Keratinocyte (primary cell): ENCODE measurements around the gene AIG1. TPM values are rescaled to one million over a fixed set of nuclear protein-coding genes. Genes with fewer than 3 reads are reported as not detected.
A peak's percentile ranks its signal among the peaks of the same experiment; 100 is the strongest.

Experiments
- DNase-seq: peaks from one replicate; pipeline ENCODE4 v3.0.0-alpha.2; 2011; ENCODE audit warnings: low read depth, missing footprints, low spot score
- FAIRE-seq: peaks from 2 replicates; lab custom pipeline; 2011; peaks lifted over from hg19 to GRCh38; lab: Jason Lieb, UNC
- H2AFZ ChIP-seq: 2 replicates; pipeline ENCODE4 v1.6.0; 2012; ENCODE audit warnings: low read length, control low read depth, inconsistent platforms; ENCODE audit not compliant: control insufficient read depth
- H3K27ac ChIP-seq: 2 replicates; pipeline ENCODE4 v1.5.1; 2011; ENCODE audit warnings: low read length; ENCODE audit not compliant: control insufficient read depth, insufficient read depth
- H3K27me3 ChIP-seq: 3 replicates; pipeline ENCODE4 v1.6.0; 2011; ENCODE audit warnings: low read length; ENCODE audit not compliant: control insufficient read depth, insufficient read depth; ENCODE audit errors: extremely low read depth
- H3K36me3 ChIP-seq, 2 experiments: 2 replicates in 1 of 2; 3 replicates in 1 of 2; pipeline ENCODE4 v1.5.1; 2011; ENCODE audit warnings: low read length in 2 of 2, mild to moderate bottlenecking in 1 of 2; ENCODE audit not compliant: control insufficient read depth in 2 of 2, insufficient read depth in 2 of 2; ENCODE audit errors: extremely low read depth in 1 of 2
- H3K4me1 ChIP-seq: 3 replicates; pipeline ENCODE4 v1.5.1; 2011; ENCODE audit warnings: low read length; ENCODE audit not compliant: control insufficient read depth, insufficient read depth; ENCODE audit errors: extremely low read depth
- H3K4me2 ChIP-seq: 3 replicates; pipeline ENCODE4 v1.6.0; 2011; ENCODE audit warnings: low read depth, low read length; ENCODE audit not compliant: control insufficient read depth, insufficient read depth; ENCODE audit errors: extremely low read depth
- H3K4me3 ChIP-seq, 3 experiments: fragments of 200-600 bp in 1 of 3; sonication (generic) in 1 of 3; 2 replicates in 2 of 3; 3 replicates in 1 of 3; pipeline ENCODE4 v1.5.1; 2011 to 2016; ENCODE audit warnings: low read length in 3 of 3, mild to moderate bottlenecking in 3 of 3, control low read depth in 2 of 3, inconsistent platforms in 1 of 3, low read depth in 1 of 3, mixed read lengths in 1 of 3, mixed run types in 1 of 3, moderate library complexity in 1 of 3; ENCODE audit not compliant: control insufficient read depth in 2 of 3, insufficient read depth in 2 of 3; ENCODE audit errors: extremely low read depth in 1 of 3
- H3K79me2 ChIP-seq: 2 replicates; pipeline ENCODE4 v1.6.0; 2012; ENCODE audit warnings: low read length; ENCODE audit not compliant: control insufficient read depth, insufficient read depth
- H3K9ac ChIP-seq: 3 replicates; pipeline ENCODE4 v1.6.0; 2011; ENCODE audit warnings: low read length; ENCODE audit not compliant: control insufficient read depth, insufficient read depth; ENCODE audit errors: extremely low read depth
- H3K9me1 ChIP-seq: 3 replicates; pipeline ENCODE4 v1.6.0; 2011; ENCODE audit warnings: low read length; ENCODE audit not compliant: control insufficient read depth, insufficient read depth; ENCODE audit errors: extremely low read depth
- H3K9me3 ChIP-seq: 2 replicates; pipeline ENCODE4 v1.5.1; 2012; ENCODE audit warnings: low read depth, low read length; ENCODE audit not compliant: control insufficient read depth
- H4K20me1 ChIP-seq: 3 replicates; pipeline ENCODE4 v1.6.0; 2011; ENCODE audit warnings: low read length; ENCODE audit not compliant: control insufficient read depth, insufficient read depth; ENCODE audit errors: extremely low read depth
- EZH2 ChIP-seq: IDR thresholded peaks from one replicate; pipeline ENCODE4 v1.6.1; 2012; ENCODE audit warnings: inconsistent platforms, mild to moderate bottlenecking, low read length, moderate library complexity
- dilution Hi-C: fragments of 300-500 bp; cut with MboI; formaldehyde crosslinking; loops from one replicate; pipeline ENCODE4 v1.7.0; 2020; ENCODE audit warnings: low sequenced_read_pairs; ENCODE audit not compliant: extremely low pct_ligation_motif_present
- polyA plus RNA-seq, 5 experiments: library from polyadenylated mRNA; depleted of rRNA in 3 of 5; stranded (reverse) in 3 of 5; stranded (forward) in 1 of 5; unstranded in 1 of 5; fragments of >200 nt; gene quantifications; 1 replicate in 1 of 5; 2 replicates in 3 of 5; 3 replicates in 1 of 5; pipeline versions ENCODE4 v1.2.1 to v1.2.3, GENCODE V29; 2011 to 2012; ENCODE audit warnings: missing spikeins in 2 of 5, low read depth in 1 of 5, low replicate concordance in 1 of 5
- TF ChIP-seq, protein P1 (sequence below), 3 experiments: IDR thresholded peaks in 1 of 3; conservative IDR thresholded peaks in 1 of 3; optimal IDR thresholded peaks in 1 of 3; 2 replicates in 2 of 3; 3 replicates in 1 of 3; pipeline versions ENCODE3 to v1.5.1; 2011; ENCODE audit warnings: low read length in 3 of 3, mild to moderate bottlenecking in 3 of 3, moderate library complexity in 2 of 3, control low read depth in 1 of 3, inconsistent platforms in 1 of 3; ENCODE audit not compliant: insufficient read depth in 2 of 3; ENCODE audit errors: extremely low read depth in 1 of 3

Gene AIG1
- polyA plus RNA-seq, 1 donor (not counting 4 experiments of a cell fraction or from before 2014, with no cell fraction given), result 77.1 TPM

- dilution Hi-C loops, result no loop called here
- Histone ChIP-seq H3K9me1 (no peaks in the 10 kb centered on the region), H3K4me3 (no peak overlapping the region), H3K27me3 (no peaks in the 10 kb centered on the region), H2AFZ (no peak overlapping the region), H3K36me3 (no peaks in the 10 kb centered on the region), H4K20me1 (no peaks in the 10 kb centered on the region), H3K79me2 (no peaks in the 10 kb centered on the region), H3K4me1 (peaks cover 10% of the 10 kb centered on the region), H3K27ac (no peak overlapping the region), H3K9me3 (no peaks in the 10 kb centered on the region), H3K4me2 (no peak overlapping the region), H3K9ac (no peak overlapping the region)
- TF ChIP-seq, protein P1, sequence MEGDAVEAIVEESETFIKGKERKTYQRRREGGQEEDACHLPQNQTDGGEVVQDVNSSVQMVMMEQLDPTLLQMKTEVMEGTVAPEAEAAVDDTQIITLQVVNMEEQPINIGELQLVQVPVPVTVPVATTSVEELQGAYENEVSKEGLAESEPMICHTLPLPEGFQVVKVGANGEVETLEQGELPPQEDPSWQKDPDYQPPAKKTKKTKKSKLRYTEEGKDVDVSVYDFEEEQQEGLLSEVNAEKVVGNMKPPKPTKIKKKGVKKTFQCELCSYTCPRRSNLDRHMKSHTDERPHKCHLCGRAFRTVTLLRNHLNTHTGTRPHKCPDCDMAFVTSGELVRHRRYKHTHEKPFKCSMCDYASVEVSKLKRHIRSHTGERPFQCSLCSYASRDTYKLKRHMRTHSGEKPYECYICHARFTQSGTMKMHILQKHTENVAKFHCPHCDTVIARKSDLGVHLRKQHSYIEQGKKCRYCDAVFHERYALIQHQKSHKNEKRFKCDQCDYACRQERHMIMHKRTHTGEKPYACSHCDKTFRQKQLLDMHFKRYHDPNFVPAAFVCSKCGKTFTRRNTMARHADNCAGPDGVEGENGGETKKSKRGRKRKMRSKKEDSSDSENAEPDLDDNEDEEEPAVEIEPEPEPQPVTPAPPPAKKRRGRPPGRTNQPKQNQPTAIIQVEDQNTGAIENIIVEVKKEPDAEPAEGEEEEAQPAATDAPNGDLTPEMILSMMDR (optimal IDR thresholded peaks at IDR 0.05 in 1 of 3, IDR thresholded peaks at IDR 0.05 in 1 of 3, conservative IDR thresholded peaks at IDR 0.05 in 1 of 3; ENCODE audit: extremely low read depth in 1 of 3, insufficient read depth in 2 of 3, low read length in 3 of 3), result no peak
- no peak for TF ChIP-seq EZH2
- DNase-seq, result no peak
- no peak for FAIRE-seq
Observed at GRCh38 chr6:143110996-143111395, 50.3 kb downstream of the AIG1 start.

DNA sequence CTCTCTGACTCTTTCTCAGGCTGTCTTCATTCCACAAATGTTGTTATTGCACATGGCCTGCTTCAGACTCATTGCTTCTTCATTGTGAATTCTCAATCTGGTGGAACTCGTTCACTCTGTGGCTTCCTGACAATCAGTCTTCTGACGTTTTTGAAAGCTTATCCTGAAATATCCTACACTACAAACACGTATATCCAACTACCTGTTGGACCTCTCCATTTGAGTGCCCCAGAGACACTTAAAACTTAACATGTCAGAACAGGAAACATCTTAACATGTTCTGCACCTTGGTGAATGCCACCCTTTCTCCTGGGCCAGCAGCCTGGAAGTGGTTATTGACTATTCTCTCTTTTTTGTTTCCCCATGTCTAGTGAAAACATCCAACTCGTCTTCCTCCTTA, 50.8 kb downstream of the AIG1 start:
- Histone ChIP-seq H3K4me1 (peaks cover 10% of the 10 kb centered on the region), H3K36me3 (no peaks in the 10 kb centered on the region), H3K9ac (no peak overlapping the region), H3K9me3 (no peaks in the 10 kb centered on the region), H3K27ac (no peak overlapping the region), H3K27me3 (no peaks in the 10 kb centered on the region), H4K20me1 (no peaks in the 10 kb centered on the region), H3K79me2 (no peaks in the 10 kb centered on the region), H3K4me2 (peak overlapping the region; percentile 8), H3K4me3 (no peak overlapping the region), H2AFZ (no peak overlapping the region), H3K9me1 (no peaks in the 10 kb centered on the region)
- FAIRE-seq (peak; percentile 83), DNase-seq (no peak)
- TF ChIP-seq EZH2, result no peak
- TF ChIP-seq, protein P1 (optimal IDR thresholded peaks at IDR 0.05 in 1 of 3, IDR thresholded peaks at IDR 0.05 in 1 of 3, conservative IDR thresholded peaks at IDR 0.05 in 1 of 3; ENCODE audit: extremely low read depth in 1 of 3, insufficient read depth in 2 of 3, low read length in 3 of 3), result no peak
- dilution Hi-C loops, result no loop called here
